GM23338 (cell line): ENCODE measurements around the gene CYTIP. TPM values are rescaled to one million over a fixed set of nuclear protein-coding genes. Genes with fewer than 3 reads are reported as not detected.

ENCODE experiments used
- ATAC-seq: fragments of 200-7000 bp; cut with Tn5 transposase; 3 replicates; pipeline ENCODE4 v1.9.1; 2020
- DNase-seq: peaks from one replicate; pipeline ENCODE4 v3.0.0-alpha.2; 2015; ENCODE audit warnings: low spot score
- H2AFZ ChIP-seq: fragments of 200-600 bp; sonication (generic); 2 replicates; pipeline ENCODE4 v1.8.0; 2016; ENCODE audit warnings: antibody characterized with exemption, mild to moderate bottlenecking, moderate library complexity
- H3F3A ChIP-seq: fragments of 200-600 bp; sonication (generic); replicated peaks from 2 replicates; pipeline ENCODE4 v1.8.0; 2017; ENCODE audit warnings: antibody characterized with exemption, mixed run types, low read depth
- H3K27ac ChIP-seq: fragments of 200-600 bp; sonication (generic); 2 replicates; pipeline ENCODE4 v1.6.1; 2016; ENCODE audit warnings: low read depth
- H3K27me3 ChIP-seq: fragments of 200-600 bp; sonication (generic); 2 replicates; pipeline ENCODE4 v1.8.0; 2016; ENCODE audit warnings: mild to moderate bottlenecking, mixed run types, moderate library complexity; ENCODE audit not compliant: insufficient read depth
- H3K36me3 ChIP-seq: fragments of 200-600 bp; sonication (generic); 2 replicates; pipeline ENCODE4 v1.8.0; 2016; ENCODE audit warnings: mild to moderate bottlenecking; ENCODE audit not compliant: insufficient read depth
- H3K4me1 ChIP-seq: fragments of 200-600 bp; sonication (generic); 2 replicates; pipeline ENCODE4 v1.8.0; 2016; ENCODE audit warnings: mild to moderate bottlenecking, moderate library complexity; ENCODE audit not compliant: insufficient read depth
- H3K4me2 ChIP-seq: fragments of 200-600 bp; sonication (generic); 2 replicates; pipeline ENCODE4 v1.7.1; 2017; ENCODE audit warnings: mixed run types
- H3K4me3 ChIP-seq: fragments of 200-600 bp; sonication (generic); 2 replicates; pipeline ENCODE4 v1.6.1; 2016; ENCODE audit warnings: mixed run types
- H3K79me2 ChIP-seq: fragments of 200-600 bp; sonication (generic); replicated peaks from 2 replicates; pipeline ENCODE4 v1.8.0; 2017; ENCODE audit warnings: mild to moderate bottlenecking; ENCODE audit not compliant: insufficient read depth
- H3K9me2 ChIP-seq: fragments of 200-600 bp; sonication (generic); 2 replicates; pipeline ENCODE4 v1.8.0; 2017; ENCODE audit not compliant: insufficient read depth
- H4K20me1 ChIP-seq: fragments of 200-600 bp; sonication (generic); replicated peaks from 2 replicates; pipeline ENCODE4 v1.8.0; 2017; ENCODE audit warnings: mild to moderate bottlenecking; ENCODE audit not compliant: insufficient read depth
- H3K27ac Mint-ChIP-seq: 2 replicates; pipeline ENCODE4 v1.8.0; 2020; ENCODE audit warnings: inconsistent platforms, mild to moderate bottlenecking, moderate library complexity, mixed read lengths
- H3K27me3 Mint-ChIP-seq: 3 replicates; pipeline ENCODE4 v1.8.0; 2022; ENCODE audit warnings: low read depth, mild to moderate bottlenecking, moderate library complexity, mixed read lengths, inconsistent platforms; ENCODE audit not compliant: insufficient read depth, poor library complexity
- H3K36me3 Mint-ChIP-seq: 3 replicates; pipeline ENCODE4 v1.8.0; 2021; ENCODE audit warnings: low read depth, mild to moderate bottlenecking, inconsistent platforms, moderate library complexity, mixed read lengths
- H3K4me1 Mint-ChIP-seq: 3 replicates; pipeline ENCODE4 v1.8.0; 2020; ENCODE audit warnings: mild to moderate bottlenecking, inconsistent platforms, mixed read lengths
- H3K4me3 Mint-ChIP-seq: 3 replicates; pipeline ENCODE4 v1.8.0; 2021; ENCODE audit warnings: moderate library complexity, mild to moderate bottlenecking, inconsistent platforms, mixed read lengths
- H3K9me3 Mint-ChIP-seq: 3 replicates; pipeline ENCODE4 v1.8.0; 2020; ENCODE audit warnings: moderate library complexity, mild to moderate bottlenecking, inconsistent platforms, mixed read lengths
- CREB1 ChIP-seq: fragments of 250-450 bp; sonication (Bioruptor Pico); IDR thresholded peaks from 2 replicates; pipeline ENCODE4 v1.5.0; 2020; ENCODE audit warnings: low read depth, mild to moderate bottlenecking, moderate library complexity
- ETS1 ChIP-seq: IDR thresholded peaks from 2 replicates; pipeline ENCODE4 v1.6.1; 2016; ENCODE audit warnings: antibody characterized with exemption
- EZH2phosphoT487 ChIP-seq: fragments of 200-600 bp; sonication (generic); IDR thresholded peaks from one replicate; pipeline ENCODE4 v1.8.1; 2018; ENCODE audit warnings: antibody characterized with exemption; ENCODE audit not compliant: unreplicated experiment
- NANOG ChIP-seq: IDR thresholded peaks from 2 replicates; pipeline ENCODE4 v1.6.1; 2016; ENCODE audit warnings: antibody characterized with exemption, borderline replicate concordance
- POLR2AphosphoS5 ChIP-seq: IDR thresholded peaks from 2 replicates; pipeline ENCODE4 v1.6.1; 2016; ENCODE audit warnings: antibody characterized with exemption, low read depth
- REST ChIP-seq: IDR thresholded peaks from one replicate; pipeline ENCODE4 v1.6.1; 2018; ENCODE audit warnings: antibody characterized with exemption; ENCODE audit not compliant: unreplicated experiment
- STAT1 ChIP-seq: IDR thresholded peaks from one replicate; pipeline ENCODE4 v1.6.1; 2016; ENCODE audit warnings: antibody characterized with exemption; ENCODE audit not compliant: unreplicated experiment
- ZNF114 ChIP-seq: fragments of 250-450 bp; sonication (Bioruptor Pico); IDR thresholded peaks from 2 replicates; pipeline ENCODE4 v1.5.0; 2020; ENCODE audit warnings: mild to moderate bottlenecking, moderate library complexity
- ZNF331 ChIP-seq: fragments of 250-450 bp; sonication (Bioruptor Pico); IDR thresholded peaks from 2 replicates; pipeline ENCODE4 v1.5.0; 2020; ENCODE audit warnings: low read depth, mild to moderate bottlenecking, moderate library complexity
- polyA plus RNA-seq: library from polyadenylated mRNA; unstranded; fragments of >200 nt; fragmentation: Nextera tagmentation; extraction: Ambion mirVana; gene quantifications from 2 replicates; pipeline ENCODE4 v1.2.1, GENCODE V29; 2016
- total RNA-seq: library from RNA; depleted of rRNA; stranded (reverse); fragments of >200 nt; shearing (Covaris generic); gene quantifications from 2 replicates; pipeline ENCODE4 v1.2.3, GENCODE V29; 2014
- TF ChIP-seq, protein P1 (sequence below): fragments of 250-450 bp; sonication (Bioruptor Pico); IDR thresholded peaks from 2 replicates; pipeline ENCODE4 v1.5.0; 2020; ENCODE audit warnings: mild to moderate bottlenecking, moderate library complexity

Gene CYTIP
- total and polyA plus RNA-seq, 2 experiments from 2014 or later = not detected

DNA sequence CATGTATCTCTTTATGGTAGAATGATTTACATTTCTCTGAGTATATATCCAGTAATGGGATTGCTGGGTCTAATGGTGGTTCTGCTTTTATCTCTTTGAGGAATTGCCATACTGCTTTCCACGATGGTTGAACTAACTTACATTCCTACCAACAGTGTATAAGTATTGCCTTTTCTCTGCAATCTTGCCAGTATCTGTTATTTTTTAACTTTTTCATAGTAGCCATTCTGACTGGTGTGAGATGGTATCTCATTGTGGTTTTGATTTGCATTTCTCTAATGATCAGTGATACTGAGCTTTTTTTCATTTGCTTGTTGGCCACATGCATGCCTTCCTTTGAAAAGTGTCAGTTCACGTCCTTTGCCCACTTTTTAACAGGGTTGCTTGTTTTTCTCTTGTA lies 55.1 kb downstream of the CYTIP start:
- Histone ChIP-seq H3K9me2 (no peaks in the 10 kb centered on the region), H3K79me2 (no peaks in the 10 kb centered on the region), H3K4me1 (no peaks in the 10 kb centered on the region), H3K27me3 (no peaks in the 10 kb centered on the region), H3K27ac (no peak overlapping the region), H3K4me2 (no peak overlapping the region), H3F3A (no peaks in the 10 kb centered on the region), H3K36me3 (no peaks in the 10 kb centered on the region), H3K4me3 (no peak overlapping the region), H4K20me1 (no peaks in the 10 kb centered on the region), H2AFZ (no peak overlapping the region)
- ATAC-seq (no peak), DNase-seq (no peak)
- TF ChIP-seq NANOG = no peak
- TF ChIP-seq ETS1 = no peak
- no peak for TF ChIP-seq REST
- TF ChIP-seq ZNF331 = no peak
- TF ChIP-seq STAT1 = no peak
- TF ChIP-seq, protein P1, sequence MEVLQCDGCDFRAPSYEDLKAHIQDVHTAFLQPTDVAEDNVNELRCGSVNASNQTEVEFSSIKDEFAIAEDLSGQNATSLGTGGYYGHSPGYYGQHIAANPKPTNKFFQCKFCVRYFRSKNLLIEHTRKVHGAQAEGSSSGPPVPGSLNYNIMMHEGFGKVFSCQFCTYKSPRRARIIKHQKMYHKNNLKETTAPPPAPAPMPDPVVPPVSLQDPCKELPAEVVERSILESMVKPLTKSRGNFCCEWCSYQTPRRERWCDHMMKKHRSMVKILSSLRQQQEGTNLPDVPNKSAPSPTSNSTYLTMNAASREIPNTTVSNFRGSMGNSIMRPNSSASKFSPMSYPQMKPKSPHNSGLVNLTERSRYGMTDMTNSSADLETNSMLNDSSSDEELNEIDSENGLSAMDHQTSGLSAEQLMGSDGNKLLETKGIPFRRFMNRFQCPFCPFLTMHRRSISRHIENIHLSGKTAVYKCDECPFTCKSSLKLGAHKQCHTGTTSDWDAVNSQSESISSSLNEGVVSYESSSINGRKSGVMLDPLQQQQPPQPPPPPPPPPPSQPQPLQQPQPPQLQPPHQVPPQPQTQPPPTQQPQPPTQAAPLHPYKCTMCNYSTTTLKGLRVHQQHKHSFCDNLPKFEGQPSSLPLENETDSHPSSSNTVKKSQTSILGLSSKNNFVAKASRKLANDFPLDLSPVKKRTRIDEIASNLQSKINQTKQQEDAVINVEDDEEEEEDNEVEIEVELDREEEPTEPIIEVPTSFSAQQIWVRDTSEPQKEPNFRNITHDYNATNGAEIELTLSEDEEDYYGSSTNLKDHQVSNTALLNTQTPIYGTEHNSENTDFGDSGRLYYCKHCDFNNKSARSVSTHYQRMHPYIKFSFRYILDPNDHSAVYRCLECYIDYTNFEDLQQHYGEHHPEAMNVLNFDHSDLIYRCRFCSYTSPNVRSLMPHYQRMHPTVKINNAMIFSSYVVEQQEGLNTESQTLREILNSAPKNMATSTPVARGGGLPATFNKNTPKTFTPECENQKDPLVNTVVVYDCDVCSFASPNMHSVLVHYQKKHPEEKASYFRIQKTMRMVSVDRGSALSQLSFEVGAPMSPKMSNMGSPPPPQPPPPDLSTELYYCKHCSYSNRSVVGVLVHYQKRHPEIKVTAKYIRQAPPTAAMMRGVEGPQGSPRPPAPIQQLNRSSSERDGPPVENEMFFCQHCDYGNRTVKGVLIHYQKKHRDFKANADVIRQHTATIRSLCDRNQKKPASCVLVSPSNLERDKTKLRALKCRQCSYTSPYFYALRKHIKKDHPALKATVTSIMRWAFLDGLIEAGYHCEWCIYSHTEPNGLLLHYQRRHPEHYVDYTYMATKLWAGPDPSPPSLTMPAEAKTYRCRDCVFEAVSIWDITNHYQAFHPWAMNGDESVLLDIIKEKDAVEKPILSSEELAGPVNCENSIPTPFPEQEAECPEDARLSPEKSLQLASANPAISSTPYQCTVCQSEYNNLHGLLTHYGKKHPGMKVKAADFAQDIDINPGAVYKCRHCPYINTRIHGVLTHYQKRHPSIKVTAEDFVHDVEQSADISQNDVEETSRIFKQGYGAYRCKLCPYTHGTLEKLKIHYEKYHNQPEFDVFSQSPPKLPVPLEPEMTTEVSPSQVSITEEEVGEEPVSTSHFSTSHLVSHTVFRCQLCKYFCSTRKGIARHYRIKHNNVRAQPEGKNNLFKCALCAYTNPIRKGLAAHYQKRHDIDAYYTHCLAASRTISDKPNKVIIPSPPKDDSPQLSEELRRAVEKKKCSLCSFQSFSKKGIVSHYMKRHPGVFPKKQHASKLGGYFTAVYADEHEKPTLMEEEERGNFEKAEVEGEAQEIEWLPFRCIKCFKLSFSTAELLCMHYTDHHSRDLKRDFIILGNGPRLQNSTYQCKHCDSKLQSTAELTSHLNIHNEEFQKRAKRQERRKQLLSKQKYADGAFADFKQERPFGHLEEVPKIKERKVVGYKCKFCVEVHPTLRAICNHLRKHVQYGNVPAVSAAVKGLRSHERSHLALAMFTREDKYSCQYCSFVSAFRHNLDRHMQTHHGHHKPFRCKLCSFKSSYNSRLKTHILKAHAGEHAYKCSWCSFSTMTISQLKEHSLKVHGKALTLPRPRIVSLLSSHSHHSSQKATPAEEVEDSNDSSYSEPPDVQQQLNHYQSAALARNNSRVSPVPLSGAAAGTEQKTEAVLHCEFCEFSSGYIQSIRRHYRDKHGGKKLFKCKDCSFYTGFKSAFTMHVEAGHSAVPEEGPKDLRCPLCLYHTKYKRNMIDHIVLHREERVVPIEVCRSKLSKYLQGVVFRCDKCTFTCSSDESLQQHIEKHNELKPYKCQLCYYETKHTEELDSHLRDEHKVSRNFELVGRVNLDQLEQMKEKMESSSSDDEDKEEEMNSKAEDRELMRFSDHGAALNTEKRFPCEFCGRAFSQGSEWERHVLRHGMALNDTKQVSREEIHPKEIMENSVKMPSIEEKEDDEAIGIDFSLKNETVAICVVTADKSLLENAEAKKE (CRISPR knock-in tag) = no peak
- TF ChIP-seq POLR2AphosphoS5 = no peak
- no peak for TF ChIP-seq EZH2phosphoT487
- no peak for TF ChIP-seq CREB1 (CRISPR knock-in tag)
- TF ChIP-seq ZNF114 = no peak
- Mint-ChIP-seq H3K4me1 (no peaks in the 10 kb centered on the region), H3K27ac (no peak overlapping the region), H3K9me3 (no peaks in the 10 kb centered on the region; the same call in 1 of the 3 replicates), H3K4me3 (no peak overlapping the region), H3K36me3 (no peaks in the 10 kb centered on the region), H3K27me3 (no peaks in the 10 kb centered on the region)
